Adipose tissue (tissue), 3 donors: Measurements from ENCODE around the gene MTHFD1. TPM values are rescaled to one million over a fixed set of nuclear protein-coding genes. Genes with fewer than 3 reads are reported as not detected.

Source experiments
- H3K27ac ChIP-seq: one replicate; pipeline ENCODE4 v1.5.1; 2013; ENCODE audit warnings: low read depth, low read length
- WGBS, 3 donors: extraction: QIAGEN DNeasy Blood & Tissue Kit; methylation state at CpG; one replicate each; pipeline ENCODE4 v1.1.7; 2013; 5-methylcytosine and 5-hydroxymethylcytosine counted together
- polyA plus RNA-seq, 3 donors: library from polyadenylated mRNA; stranded (reverse); fragments of 200-250 nt; gene quantifications; one replicate each; pipeline ENCODE4 v1.2.3, GENCODE V29; 2013
- donor health status: healthy with polysubstance abuse.
- donor health status: Bipolar disorder and iron deficiency.
- donor health status: healthy.

MTHFD1 gene
- polyA plus RNA-seq, 3 donors: 25.8 to 95.2 (median 43.2) TPM

DNA sequence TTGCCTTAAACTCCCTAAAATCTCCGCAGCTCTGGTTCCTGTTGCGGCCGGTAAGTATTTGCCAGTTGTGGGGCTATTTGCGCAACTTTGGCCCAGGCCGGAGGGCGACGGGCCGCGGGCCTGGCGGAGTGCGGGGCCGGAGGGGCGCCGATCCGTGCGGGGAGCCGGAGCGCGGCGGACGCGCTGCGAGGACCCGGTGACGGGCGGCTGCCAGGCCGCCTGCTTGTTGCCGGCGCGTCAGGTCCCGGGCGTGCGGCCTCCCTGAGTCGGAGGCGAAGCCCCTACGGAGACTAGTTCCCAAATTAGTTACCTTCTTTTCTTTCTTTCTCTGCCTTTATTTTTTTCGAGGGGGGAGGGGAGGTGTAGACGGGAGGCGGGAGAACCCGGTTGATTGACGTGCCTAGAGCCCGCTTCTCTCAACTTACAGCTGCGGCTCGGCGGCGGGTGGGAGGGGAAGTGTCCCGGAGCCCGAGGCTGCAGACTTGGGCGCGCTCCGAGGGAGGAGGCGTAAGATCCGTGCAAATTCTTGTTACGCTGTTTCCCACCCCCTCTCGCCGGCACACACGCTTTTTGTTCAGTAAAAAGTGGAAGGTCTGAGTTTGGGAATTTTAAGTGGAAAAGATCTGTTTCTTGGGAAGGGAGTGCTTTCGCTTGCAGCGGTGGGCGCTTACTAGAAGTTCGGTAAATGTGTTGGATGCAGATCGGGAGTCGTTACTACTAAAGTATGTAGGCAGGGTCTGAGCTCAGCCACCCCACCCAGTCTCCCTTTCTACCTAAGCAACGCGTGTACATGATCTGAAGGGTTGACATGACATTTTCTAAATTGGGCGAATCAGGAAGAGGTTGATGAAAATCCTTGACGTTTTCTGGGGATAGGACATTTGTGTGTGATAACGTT, 117.0 kb downstream of the MTHFD1 start:
- WGBS, 3 donors: 0% methylated on average over 64 to 68 of the region's 68 CpGs
- peak overlapping the region; percentile 97 for H3K27ac ChIP-seq

DNA sequence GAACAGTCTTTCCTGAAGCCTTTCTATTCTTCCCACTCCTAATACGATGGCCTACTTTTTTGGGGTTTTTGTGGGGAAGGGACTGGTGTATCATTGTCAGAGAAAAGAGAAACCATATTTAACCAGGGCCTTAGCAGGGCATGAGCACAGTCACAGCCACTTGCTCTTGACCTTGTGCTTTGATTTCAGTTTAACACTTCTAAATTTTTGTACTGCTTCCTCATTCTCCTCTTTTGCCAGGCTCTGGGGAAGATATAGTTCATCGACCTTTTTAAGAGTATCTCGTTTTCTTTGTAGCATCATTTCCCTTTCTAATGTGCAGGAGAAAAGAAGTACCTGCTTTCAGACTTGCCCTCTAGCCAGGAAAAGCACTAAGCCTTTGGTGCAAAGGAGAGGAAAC, 118.6 kb downstream of the MTHFD1 start:
- H3K27ac ChIP-seq: no peak overlapping the region
- WGBS, 3 donors: 17 to 37% (median 27%) methylated on average over 3 of the region's 3 CpGs

DNA sequence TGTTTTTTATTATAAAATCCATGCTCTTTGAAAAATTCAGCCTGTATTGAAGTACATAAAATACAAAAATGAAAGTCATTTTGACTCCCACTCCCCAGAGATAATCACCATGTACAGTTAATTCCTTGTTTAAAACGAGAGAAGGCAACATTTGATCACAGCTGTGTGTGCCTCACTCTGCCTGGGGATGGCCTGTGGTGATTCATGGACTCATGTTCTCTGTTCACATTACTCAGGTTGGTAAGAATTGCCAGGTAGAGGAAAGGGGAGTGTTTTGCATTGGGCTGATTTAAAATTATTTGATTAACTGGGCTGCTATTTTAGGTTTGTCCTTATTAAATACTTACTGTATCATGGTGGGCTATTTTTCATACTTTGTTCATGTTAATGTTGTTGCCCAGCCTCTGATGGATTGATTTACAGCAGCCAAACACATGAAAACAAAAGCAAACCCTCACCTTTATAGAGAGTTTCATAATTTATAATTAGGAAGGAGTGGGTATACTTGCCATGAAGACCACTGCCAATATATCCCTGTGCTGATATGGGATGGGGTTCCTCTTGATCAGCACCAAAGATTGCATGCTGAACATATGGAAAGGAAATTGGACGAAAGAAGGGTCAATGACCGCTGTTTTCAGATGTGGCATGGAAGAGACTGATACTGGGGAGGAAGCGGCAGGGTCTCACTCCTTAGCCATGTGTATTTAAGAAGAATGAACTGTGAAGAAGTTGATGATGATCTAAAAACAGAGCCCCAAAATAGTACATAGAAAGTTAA, 119.4 kb downstream of the MTHFD1 start:
- H3K27ac ChIP-seq: no peak overlapping the region
- 71% methylated on average over 4 of the region's 4 CpGs for WGBS, 3 donors

DNA sequence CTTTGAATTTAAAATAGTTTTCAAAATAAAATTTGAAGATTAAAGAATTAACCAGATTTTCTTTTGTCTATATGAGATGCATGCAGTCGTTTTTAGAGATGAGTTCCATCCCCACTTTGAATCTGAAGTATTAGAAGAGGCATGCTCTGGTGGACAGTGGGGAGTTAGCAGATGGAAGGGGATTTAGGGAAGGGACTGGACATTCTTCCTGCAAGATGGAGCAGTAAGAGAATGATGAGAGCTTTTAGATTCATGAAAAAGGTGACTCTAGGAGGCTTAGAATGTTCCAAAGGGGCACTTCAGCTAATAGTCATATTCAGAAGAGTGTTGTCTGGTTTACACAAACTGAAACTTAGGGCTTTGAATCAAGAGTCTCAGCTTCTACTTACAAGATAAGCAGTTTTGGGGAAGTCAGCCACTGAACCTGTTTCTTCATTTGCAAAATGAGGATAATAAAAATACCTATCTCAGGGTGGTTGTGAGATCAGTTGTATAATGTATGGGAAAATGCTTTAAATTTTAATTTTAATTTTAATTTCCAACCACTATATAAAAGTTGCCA, 120.1 kb downstream of the MTHFD1 start:
- 41 to 49% (median 49%) methylated on average over 1 of the region's 1 CpG for WGBS, 3 donors
- no peak overlapping the region for H3K27ac ChIP-seq

DNA sequence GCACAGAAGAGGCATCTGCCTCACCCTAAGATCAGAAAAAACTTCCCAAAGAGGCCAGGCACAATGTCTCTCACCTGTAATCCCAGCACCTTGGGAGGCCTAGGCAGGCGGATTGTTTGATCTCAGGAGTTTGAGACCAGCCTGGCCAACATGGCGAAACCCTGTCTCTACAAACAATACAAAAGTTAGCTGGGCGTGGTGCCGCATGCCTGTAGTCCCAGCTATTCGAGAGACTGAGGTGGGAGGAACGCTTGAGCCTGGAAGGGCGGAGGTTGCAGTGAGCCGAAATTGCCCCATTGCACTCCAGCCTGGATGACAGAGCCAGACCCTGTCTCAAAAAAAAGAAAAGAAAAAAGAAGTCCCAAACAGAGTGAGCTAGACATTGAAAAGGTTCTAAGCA, 120.9 kb downstream of the MTHFD1 start:
- 89 to 92% (median 90%) methylated on average over 8 of the region's 8 CpGs for WGBS, 3 donors
- no peak overlapping the region for H3K27ac ChIP-seq

Other genes with a start within 250 kb of the MTHFD1 start
- 1 to 10 TPM in 1 of 3 donors, under 1 TPM in 2; 0.13 to 2.0 (median 0.22) TPM for gene ESR2, start 94.0 kb upstream of the MTHFD1 start, polyA plus RNA-seq
- under 1 TPM; 0.06 to 0.16 (median 0.11) TPM for gene AKAP5, start 77.1 kb downstream of the MTHFD1 start, polyA plus RNA-seq
- 1 to 10 TPM; 2.6 to 4.0 (median 3.8) TPM for gene ZBTB25, start 115.5 kb downstream of the MTHFD1 start, polyA plus RNA-seq
- 10 to 100 TPM in 2 of 3 donors, 1 to 10 TPM in 1; 7.8 to 21.0 (median 19.3) TPM for gene ZBTB1, start 116.4 kb downstream of the MTHFD1 start, polyA plus RNA-seq
- 1 to 10 TPM; 2.9 to 7.3 (median 6.0) TPM for gene HSPA2, start 152.4 kb downstream of the MTHFD1 start, polyA plus RNA-seq
- 1 to 10 TPM in 2 of 3 donors, under 1 TPM in 1; 0.89 to 7.9 (median 1.0) TPM for gene PPP1R36, start 161.6 kb downstream of the MTHFD1 start, polyA plus RNA-seq